GM21786 (cell line): ENCODE measurements around the gene GUCY2F.
A peak's percentile ranks its signal among the peaks of the same experiment; 100 is the strongest.

ENCODE experiments used
- ATAC-seq: cut with Tn5 transposase; IDR thresholded peaks from one replicate; pipeline ENCODE4 v1.9.1; 2021; ENCODE audit not compliant: unreplicated experiment

GUCY2F gene

DNA sequence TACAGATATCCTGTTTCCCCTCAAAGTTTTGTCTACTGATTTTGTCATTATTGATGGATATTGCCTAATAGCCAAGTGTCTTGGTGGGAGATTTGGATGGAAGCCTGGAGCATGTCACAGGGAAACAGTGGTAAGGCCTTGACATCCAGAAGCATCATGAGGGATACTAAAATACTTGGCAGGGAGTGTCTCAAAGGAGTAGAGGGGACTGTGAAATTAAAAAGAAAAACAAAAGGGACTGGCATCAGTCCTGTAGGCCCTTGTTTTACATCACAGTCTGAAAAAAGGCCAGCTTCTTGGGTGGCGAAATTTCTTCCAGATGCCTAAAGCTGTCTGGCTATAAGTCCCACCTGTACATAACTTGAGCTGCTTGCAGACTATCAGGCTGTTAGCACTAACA, 83.8 kb downstream of the GUCY2F start:
- no peak for ATAC-seq

DNA sequence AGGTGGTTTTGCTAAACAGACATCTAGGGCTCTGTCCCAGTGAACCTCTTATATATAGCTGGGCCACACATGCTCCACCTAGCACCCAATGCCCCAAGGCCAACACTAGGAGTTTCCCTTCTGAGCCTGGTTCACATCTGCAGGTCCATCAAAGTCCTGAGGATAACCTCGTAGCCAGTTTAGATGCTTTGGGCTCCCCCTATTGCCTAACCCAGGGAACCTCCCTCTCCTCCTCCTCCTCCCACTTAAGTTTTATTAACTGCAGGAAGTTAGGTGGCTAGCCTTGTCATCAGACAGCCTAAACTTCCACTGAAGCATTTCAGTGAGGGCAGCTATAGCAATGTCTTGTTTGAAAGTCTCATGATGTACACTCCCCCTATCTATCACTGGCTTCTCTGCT, 88.0 kb downstream of the GUCY2F start:
- peak; percentile 72 for ATAC-seq

DNA sequence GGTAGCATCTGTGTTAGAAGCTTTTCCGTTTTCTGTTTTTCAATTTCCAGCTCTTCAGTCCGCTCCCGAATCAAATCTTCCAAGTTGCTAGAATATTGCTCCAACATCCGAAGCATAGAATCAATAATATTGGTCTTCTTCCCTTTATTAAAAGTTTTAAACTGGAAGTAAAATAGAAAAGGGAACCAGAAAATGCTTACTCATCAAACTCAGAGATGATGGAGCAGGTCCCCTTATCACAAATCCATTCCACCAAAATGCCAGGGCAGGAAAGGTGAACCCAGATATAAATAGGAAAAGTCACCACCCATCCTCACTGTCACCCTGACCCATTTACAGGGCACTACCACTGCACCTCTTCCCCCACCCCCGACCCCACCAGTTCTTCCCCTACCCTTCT, 89.0 kb downstream of the GUCY2F start:
- no peak for ATAC-seq

DNA sequence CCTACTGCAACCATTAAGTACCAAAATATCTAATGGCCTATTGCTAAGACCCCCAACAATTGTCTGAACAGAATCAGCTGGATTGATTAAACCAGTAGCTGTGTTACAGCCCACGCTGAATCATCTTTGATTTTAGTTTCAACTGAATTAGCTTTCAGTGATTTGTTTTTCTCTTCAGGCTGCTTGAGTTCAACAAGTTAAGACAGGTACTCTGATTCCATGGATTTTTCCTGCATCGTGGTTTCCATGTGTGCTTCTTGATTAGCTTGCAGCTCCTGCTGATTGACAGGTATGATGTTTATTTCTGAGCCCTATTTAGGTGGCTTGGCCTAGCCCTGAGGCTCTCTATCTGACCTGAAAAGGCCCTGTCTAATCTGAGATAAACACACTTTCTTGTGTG, 91.3 kb downstream of the GUCY2F start:
- no peak for ATAC-seq

DNA sequence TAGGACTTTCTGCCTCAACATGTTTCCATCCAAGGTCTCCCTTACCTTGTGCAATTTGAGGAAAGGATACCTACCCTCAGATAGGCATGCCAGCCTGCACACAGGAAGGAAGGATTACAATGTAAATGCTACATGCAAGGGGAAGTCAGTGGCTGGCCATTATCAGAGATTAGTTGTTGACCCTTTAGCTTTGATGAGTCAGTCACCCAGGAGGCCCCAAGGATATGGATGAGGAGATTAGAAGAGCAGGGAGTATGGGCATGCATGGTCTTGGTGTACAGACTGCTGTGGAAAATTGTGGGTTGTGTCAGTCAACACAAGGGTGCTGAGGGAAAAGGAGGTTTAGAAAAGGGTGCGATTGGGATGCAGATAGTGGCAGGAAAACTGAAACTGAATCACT, 92.0 kb downstream of the GUCY2F start:
- ATAC-seq, result no peak

DNA sequence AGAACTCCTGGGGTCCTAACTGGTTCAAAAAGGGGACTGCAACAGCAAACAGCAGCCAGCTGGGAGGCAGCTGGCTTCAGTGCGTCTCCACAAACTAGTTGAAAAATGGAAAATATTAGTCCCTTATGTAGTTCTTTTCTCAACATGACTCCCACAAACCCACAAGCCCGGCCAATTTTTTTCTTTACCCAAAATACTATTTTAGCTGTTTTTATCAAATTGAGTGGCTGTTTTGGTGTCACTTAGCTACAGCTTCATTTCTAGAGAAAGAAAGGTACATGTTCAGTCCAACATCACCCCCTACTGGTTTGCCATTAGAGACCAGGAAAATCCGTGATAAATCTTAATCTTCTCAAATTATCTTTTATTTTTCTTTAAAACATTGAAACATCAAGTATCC, 97.2 kb downstream of the GUCY2F start:
- no peak for ATAC-seq

DNA sequence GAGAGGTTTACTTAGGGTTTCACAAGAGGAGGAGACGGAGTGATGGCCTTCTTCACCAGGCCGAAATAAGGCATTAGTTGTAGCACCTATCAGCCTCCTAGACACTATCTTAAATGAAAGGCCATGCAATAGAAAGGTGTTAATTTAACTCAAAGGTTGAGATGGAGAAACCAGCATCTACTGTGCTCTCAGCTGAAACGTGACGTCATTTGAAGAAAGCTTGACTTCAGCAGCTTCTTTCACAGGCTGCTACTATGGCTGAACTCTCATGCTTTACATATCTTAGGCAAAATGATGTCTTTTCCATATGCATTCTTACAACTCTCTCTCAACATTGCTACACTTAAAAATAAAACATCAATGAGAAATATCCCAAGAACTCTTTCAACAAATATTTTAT, 99.6 kb downstream of the GUCY2F start:
- ATAC-seq, result no peak

DNA sequence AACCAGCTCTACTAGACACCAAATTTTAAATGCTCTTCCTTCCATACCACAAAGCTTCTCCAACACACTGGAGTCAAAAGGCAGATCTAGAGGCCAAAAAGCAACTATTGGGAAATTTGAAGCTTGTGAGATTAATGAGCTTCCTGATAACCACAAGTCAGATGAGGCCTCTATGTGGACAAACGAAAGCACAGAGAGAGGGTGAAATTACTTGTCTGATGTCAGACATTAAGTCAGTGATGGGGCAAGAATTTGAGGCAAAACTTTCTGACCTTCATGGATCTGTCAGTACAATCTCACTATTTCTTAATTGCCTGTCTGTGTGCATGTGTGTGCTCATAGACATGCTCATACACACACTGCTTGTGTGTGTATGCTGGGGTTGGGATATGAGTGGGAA, 103.6 kb downstream of the GUCY2F start:
- no peak for ATAC-seq

DNA sequence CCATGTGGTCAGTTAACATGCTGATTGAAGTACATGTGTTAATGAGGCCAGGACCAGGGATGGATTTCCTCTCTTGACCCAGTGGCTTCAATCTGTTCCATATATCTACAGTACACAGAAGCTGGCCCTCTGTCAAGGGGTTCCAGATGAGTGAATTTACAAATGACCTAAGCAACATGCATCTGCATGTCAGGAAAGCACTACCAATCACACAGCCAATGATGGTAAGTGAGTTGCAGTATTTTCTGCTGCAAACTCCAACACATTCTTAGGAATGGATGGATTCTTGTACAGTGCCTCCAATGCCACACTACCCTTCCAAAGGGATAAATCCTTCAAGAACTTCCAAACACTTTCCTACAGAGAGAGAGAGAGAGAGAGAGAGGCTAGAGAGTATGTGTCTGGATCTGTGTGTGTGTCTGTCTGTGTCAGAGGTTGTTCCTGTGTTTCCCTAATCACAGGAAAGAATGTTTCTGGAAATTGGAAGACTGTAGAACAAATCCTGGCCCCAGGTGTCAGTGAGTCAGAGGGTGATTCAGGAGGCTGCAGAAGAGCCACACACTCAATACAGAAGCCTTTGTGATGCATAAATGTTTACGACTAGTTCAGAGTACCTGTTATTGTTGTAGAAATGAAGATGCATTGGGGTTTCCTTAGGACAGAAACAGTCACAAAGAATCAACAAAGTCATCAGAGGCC, 107.5 kb downstream of the GUCY2F start:
- ATAC-seq, result no peak

DNA sequence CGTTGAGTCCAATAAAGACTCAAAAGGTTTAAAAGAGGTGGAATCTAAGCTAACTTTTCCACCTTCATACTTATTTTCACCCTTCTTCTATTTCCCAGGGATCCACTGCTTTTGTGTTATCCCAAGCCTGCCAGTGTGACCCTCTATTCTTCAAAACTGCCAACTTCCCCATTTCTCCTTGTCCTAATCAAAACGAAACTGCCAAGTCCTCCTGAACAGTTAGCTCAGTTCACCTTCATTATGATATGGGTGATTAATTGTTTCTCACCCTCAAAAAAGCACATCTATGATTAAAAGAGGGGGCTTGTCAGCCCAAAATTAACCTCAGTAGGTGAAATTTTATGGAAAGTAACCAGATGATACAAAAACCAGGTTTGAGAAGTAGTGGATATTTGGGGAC, 108.4 kb downstream of the GUCY2F start:
- no peak for ATAC-seq

DNA sequence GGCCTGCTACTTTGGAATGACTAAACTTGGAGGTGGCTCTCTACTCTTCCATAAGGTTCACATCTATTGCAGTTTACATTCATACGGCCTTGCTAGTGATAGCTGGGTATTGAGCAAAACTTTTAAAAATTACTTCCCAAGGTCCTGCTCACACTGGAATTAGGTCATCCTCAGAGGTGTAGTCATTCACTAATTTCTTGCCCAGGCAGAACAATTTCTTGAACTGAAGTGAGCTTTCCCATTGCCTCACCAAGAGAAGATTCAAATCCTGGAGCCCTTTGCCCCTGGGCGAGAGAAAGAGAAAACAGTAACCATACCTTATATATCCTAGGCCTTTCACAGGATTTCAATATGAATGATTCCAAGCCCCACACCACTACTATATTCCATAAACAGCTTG, 109.2 kb downstream of the GUCY2F start:
- ATAC-seq, result no peak

DNA sequence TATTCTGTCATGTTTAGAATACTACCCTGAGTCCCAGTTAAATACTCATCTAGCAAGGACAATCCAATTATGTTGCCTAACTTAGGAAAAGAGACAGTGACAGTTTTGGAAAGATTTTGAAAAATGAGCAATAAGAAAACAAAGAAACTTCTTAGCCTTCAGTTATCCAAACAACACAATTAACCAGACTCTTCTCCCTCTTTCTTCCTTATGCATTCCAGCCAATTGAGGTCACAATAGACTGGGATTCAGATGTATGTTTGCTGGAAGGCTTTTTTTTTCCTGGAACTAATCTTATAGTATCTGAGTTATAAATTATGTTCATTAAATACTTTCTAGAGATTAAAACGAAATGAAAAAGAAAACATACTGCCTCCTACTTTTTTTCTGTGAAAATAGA, 109.6 kb downstream of the GUCY2F start:
- ATAC-seq, result no peak

DNA sequence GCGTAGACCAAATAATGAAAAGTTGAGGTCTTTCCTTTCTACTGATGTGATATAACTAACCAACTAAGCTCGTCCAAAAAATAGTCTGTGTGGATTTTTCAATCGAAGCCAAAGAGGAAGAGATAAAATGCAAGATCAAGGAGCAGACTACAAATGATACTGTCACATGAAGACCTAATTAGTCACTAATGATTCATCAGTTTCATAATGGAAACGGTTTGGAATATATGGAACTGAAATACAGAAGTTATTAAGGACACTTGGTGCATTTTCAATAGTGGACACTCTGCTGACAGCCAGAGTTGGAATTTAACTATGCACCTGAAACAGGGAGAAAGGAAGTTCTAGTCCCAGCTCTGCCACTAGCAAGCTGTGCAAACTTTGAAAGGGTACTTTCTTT, 119.8 kb downstream of the GUCY2F start:
- ATAC-seq, result no peak

DNA sequence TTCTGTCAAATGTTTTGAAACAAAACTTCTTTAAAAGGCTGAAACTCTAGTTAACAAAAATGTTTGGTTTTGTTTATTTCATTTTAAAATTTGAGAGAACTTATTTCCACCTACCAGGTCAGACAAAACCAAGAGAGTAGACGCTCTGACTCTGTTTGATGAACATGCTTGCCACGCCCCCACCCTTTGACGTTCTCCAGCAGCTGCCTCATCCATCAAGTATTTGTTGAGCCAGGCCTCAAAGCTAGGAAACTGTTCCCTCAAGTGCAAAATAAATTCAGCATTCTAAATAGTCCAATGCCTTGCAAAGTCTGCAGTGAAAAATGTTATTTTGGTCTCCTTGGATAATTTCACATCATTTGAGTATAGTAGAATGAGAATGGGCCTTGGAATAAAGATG, 121.6 kb downstream of the GUCY2F start:
- ATAC-seq, result no peak

DNA sequence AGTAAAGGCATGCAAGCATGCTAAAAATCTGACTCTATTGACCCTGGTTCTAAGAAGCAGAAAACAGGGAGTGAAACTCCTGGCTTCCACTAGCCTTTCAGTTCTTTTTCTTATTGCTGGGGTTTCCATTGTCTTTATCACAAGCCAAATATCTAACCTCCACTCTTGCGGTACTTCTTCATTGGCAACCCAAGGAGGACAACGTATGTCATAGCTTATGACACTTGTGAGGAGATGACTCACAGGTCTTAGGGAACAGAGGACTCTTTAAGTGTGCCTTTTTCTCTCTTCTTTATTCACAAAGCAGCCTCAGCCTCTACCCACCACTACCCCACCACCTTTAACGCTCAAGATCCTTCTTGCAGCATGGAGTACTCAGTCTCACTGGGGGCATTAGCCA, 124.2 kb downstream of the GUCY2F start:
- no peak for ATAC-seq

DNA sequence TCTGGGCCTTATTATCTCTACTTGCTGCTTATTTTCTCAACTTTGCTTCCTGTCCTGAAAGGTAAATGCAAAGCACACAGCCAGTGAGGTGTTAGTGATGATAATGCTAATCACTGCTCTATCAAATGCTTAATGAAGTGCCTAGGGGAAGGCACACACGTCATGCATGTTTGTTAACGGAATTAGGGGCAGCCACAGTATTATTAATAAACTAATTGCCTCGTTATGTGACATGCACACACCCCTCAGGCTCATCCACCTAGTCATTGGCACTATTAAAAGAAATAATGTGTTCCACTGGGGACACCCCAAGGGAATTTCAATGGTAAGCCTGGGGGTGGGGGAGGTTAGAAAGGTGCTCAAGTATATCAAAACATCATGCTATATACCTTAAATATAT, 125.2 kb downstream of the GUCY2F start:
- ATAC-seq, result no peak

DNA sequence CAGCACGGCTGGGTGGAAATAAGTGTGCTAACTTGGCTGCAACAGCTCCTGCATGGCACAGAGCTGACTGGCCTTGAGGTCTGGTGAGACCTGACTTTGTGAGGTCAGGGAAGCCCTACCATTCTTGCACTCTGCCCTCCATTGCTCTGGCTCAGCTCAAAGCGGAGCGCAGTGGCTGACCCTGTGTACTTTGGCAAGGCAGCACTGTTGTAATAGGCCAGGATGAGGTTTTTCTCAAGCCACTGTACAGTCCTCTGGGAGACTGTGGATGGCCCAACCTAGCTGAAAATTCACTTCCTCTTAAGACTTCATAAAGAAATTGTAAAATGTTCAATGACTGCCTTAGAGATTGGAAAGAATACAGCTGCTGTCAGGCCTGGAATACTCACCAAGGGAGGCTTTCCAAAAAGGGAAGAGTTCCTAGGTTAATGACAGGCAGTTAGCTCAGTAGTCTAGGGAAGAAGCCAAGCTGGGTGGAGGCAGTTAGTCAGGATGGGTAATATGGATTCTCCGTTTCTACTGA, 129.8 kb downstream of the GUCY2F start:
- ATAC-seq, result no peak

DNA sequence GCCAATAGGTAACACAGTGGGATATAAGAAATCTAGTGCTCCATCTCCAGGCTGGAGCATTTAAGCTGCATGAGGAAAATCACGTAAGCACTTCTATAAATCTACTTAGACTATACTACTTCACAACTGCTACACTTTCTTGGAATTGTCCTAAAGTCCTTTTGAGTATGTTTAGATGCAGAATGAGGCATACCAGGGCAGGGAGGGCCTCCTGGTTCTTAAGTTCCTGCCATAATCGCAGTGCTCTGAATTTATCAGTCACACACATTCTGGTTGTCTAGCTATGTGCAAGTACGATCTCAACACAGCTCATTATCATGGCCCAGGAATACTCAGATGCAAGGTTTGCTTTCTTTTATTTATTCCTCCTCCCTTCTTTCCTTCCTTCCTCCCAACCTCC, 130.3 kb downstream of the GUCY2F start:
- no peak for ATAC-seq

DNA sequence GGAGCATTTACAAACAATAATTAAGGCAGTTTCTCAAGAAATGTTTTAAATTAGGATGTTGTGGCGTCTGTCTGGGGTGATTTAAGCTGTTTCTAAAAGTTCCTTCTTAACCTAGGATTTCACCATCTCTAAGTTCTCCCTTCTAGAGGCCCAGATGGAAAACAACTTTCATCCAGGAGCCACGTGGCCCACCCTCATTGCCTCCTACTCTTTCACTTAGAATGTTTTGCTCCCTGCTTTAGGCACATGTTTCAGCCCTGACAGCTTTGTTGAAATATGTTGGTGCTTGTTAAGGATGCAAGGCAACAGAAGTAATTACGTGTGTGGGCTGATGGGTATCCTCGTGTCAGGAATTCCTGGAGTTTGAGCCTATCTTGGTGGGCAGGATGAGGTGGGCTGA, 131.3 kb downstream of the GUCY2F start:
- ATAC-seq, result no peak

DNA sequence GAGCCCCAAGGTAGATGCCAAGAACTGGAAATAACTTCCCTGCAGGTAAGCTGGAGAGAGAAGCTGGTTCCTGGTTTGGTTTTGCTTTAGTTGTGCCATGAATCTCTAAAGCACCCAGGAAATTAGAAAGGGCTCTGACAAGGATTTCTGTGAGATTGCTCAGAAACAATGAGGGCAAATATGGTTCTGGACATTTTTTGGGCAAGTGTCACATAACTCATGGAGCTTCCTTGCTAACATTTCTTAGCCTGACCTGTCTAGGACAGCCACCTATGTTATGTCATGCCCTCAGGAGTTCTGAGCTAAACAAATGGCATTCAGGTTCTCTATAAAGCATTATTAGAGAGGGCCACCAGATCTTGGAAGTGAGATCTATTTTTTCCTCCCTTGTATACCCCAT, 131.8 kb downstream of the GUCY2F start:
- ATAC-seq, result no peak

DNA sequence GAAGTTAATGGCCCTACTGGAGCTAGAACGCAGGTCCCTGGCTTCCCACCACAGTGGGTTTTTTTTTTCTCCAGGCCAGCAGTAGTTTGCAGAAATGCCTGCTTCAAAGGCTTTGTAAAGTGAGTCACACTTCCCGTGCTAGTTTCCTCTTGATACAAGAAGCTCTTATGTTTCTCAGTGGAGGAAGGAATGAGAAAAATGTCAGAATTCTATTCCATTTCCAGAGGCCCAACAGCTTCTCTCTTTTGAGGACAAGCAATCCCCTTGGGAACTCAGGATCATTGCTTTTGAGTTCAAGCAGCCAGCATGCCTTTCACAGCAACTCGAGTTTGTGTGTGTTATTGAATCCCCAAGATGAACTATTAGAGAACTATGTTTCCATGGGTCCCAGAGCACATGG, 134.3 kb downstream of the GUCY2F start:
- no peak for ATAC-seq

DNA sequence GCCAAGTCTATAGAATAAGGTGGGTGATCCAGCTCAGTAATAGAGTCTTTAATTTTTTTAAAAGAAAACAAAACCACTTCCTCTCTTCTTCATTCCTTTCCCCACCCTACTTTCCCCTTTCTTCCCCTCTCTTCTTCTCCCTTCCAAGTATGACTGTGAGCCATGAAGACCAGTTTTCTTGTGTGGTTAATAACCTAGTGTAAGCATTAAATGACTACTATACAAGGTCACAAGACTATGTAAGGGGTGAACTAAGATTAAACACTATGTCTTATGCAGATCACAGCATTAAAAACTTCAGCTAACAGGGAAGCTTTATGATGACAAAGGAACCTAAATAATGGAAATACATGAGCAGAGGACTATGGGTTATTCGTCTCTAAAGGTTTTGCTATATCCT, 135.4 kb downstream of the GUCY2F start:
- no peak for ATAC-seq

DNA sequence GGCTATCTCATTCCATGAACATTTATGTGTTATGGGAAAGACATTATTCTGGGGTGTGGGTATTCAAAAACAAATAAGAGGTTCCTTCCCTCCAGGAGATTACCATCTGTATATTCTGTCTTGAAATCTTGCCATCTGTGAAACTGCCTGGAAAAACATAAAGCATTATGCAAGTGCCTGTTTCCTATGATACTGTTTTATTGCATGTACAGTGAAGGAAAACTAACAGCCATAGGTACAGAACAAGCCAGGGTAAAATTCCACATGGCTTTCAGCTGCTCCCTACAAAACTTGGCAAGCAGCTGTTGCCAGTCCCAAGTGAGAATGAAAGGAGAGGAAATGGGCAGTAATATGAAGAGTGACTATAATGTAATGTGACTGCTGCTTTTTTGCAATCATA, 136.0 kb downstream of the GUCY2F start:
- ATAC-seq, result no peak
